ENCODE data around the gene KCNH2.

- TF ChIP-seq CTCF (IDR thresholded peaks at IDR 0.05) (no peak), POLR2A (IDR thresholded peaks at IDR 0.05) (no peak), POLR2AphosphoS5 (IDR thresholded peaks at IDR 0.05) (no peak)
These were observed 9.9 kb downstream of the KCNH2 start for GRCh38 chr7:150968056-150968733.
